ACHN (cell line): ENCODE data around the gene LYPD1.

ENCODE experiments used
- DNase-seq: peaks from one replicate; pipeline ENCODE4 v3.0.0-alpha.2; 2015
- in situ Hi-C: cut with HindIII; loops from 2 replicates; pipeline ENCODE4 v1.10.0; 2017; ENCODE audit warnings: low sequenced_read_pairs, low pct_ligation_motif_present, low pct_unique_long_range_greater_than_20kb

LYPD1 gene

DNA sequence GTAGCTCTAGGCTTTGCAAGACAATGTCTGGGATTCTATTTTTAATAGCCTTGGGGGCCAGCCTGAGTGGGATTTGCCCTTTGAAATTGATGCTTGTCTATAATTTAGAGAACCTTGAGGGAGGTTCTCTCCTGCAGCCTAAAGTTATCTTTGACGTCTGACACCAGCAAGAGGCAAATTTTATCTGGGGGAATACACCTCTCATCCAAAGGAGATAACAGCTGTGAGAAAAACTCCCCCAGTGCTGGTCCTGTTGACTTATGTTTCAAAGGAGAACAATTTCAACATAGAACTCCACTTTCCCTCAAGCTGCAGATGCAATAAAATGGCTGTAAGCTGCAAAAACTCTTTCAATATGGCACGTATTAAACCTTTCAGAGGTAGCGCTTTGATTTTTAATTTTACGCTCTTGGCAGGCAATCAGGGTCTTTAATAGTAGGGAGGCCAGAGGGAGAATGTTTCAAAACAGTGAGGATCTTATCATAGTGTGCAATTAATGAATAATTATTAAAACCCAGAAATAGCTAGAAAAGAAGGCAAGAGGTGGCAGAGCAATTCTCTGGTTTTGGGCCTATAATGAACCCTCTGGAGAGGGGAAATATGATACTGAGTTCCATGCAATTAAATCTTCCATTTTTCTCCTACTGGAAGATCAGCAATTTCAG is 62.4 kb downstream of the LYPD1 start:
- in situ Hi-C loops = no loop called here
- DNase-seq = no peak

DNA sequence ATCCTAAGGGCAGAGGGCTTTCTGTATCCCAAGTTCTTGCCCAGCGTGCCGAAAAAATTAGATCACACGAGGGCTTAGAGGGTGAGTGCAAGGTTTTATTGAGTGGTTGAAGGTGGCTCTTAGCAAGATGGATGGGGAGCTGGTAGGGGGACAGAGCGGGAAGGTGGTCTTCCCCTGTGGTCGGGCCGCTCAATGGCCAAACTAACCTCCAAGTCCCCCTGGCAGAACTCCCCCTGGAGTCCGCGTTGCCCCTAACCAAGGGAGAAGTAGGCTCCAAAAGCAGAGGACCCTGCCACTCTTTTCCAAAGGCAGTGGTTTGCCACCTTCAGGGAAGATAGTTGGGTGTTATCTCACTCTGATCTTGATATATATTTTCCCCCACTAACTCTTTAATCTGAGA is 63.4 kb downstream of the LYPD1 start:
- in situ Hi-C loops = no loop called here
- DNase-seq = no peak

DNA sequence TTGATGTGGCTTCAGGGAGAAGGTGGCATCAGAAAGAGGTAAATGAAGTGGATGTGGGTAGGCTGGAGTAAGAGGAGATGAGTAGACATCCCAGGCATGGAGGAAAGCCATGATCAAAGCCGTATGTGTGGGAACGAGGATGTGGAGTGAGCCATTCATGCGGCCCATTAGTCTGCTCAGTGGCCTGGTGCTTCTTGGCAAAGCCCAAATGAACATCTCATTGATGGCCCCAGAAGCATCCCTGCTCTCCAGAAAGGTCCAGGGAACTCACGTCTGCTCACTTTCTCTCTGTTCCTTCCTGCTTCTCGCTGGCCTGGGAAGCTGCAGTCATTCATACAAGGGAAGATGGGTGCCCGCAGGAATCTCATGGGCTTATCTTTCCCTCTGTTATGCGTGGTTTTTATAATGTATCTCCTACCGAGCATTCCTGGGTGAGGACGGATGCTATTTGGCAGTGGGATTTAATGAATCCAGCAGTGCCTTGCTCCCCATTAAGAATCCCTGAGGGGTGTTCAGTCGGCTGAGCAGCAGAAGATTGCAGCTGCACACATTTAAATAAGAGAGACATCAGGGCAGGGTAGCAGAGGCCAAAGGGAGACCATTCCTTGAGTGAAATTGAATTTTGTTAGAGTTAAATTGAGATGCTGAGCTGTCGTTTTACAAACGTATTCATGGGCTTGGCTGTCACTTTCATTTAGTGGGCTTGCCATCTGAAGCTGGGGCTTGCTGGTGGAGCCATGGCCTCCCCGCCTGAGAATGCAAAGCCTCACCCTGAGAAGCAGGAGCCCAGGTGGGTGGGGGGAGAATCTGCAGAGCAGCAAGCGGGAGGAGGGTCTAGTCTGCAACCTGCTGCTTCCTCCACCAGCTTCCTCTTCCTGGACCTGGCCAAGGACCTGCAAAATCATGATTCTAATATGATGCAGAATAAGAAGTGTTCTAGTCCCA is 64.5 kb downstream of the LYPD1 start:
- in situ Hi-C loops = no loop called here
- DNase-seq = no peak

DNA sequence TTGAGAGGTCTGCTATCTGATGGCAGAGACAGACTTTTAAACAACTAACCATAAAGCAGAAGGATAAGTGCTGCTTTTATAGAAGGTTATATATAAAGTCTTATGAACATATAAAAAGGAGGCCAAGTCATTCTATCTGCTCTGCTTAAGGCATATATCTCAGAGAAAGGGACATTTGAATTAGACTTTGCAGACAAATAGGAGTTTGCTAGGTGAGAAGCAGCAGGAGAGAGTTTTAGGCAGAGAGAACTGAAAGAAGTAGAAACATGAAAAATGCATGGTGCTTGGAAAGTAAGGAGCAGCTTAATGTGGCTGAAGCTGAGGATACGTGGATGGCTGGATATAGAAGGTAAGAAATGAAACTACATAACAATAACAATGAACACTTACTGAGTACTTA is 65.4 kb downstream of the LYPD1 start:
- no peak for DNase-seq
- in situ Hi-C loops = no loop called here

DNA sequence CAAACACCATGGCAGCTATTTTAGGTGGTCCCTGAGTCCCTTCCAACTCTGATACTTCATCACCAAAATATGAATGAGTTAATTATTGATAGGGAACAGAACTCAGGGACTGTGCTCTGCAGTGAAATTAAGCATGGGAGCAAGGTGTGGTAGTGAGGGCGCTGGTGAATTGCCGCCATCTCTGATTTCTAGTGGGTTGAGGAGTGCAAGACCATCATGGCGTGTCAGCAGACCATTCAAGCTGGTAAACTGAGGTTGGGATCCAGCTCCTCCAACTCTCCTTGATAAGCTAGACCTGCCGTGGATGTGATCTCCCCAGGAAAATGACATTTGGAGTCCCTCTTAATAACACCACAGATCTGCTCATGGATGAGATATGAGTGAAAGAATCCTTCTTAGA is 70.4 kb downstream of the LYPD1 start:
- no peak for DNase-seq
- in situ Hi-C loops = no loop called here

DNA sequence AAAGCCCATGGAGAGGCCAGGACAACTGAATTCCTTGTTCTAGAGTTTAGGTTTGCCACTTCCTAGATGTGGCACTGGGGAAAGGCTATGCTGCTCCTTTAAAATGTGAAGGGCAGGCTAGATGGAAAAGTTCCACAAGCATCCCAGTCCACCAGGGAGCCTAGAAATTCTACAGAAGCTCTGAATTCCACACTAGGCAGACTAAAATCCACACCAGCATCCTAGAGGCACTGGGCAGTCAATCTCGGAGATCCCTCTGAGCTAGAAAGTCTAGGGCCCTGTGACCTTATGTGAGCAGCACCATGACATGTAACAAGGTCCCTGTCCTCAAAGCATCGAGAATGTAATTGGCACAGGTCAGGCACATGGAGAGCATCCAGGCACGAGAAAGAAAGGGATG is 71.5 kb downstream of the LYPD1 start:
- in situ Hi-C loops = no loop called here

DNA sequence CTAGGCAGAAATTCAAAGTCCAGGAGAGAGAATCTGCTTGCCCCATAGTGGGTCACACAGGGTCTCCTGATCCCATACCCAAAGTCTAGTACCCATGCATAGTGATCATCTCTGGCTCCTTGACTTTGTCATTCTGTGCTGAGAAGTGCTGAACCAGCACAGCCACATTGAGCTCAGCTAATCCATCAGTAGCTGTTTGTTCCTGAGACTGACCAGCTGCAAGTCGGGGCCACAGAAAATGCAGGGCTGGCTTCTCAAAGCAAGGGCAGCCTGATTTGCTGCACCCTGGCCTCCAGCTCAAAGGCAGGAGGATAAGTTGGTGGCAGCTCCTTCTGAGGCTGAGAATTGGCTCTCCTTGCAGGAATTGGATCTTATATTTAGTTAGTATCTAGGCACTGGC is 72.2 kb downstream of the LYPD1 start:
- in situ Hi-C loops = no loop called here
- no peak for DNase-seq

More for the DNA sequence above, 71.5 kb downstream of the LYPD1 start:
- no peak for DNase-seq

DNA sequence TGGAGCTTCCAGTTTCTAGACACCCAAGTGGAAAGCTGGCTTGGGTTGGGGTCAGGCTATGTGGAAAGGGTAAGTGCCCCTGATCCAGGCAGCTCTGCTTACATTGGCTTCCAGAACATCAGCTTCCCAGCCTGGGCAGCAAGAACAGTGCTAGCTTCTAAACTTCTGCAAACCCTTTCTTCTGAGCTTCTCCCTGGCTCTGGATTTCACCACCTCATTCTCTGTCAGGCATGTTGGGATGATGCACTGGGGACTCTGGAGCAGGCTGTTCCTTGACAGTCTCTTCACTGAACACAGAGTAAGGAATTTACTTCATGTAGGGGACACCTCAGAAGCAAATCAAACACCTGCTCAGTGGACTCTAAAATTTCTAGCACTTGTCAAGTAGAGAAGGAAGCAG is 72.8 kb downstream of the LYPD1 start:
- in situ Hi-C loops = no loop called here

DNA sequence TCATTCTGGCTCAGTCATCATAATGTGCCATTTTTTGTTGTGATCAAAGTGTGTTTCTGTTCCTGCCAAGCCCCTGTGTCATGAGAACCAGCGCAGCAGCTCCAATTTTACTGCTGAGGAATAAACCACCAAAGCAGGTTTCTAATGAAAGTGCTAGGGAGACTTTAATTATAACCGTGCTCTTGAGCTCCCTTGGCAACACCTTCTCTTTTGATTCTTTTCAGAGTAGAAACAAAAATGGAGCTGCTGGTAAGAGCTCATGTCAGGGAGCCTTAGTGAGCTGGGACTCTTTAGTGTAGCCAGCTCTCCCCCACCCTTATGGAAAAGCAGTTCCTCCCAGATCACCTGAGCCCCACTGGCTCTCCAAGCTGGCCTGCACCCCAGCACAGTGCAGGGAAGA is 74.3 kb downstream of the LYPD1 start:
- in situ Hi-C loops = no loop called here
- no peak for DNase-seq

More for the DNA sequence above, 72.8 kb downstream of the LYPD1 start:
- DNase-seq = no peak

DNA sequence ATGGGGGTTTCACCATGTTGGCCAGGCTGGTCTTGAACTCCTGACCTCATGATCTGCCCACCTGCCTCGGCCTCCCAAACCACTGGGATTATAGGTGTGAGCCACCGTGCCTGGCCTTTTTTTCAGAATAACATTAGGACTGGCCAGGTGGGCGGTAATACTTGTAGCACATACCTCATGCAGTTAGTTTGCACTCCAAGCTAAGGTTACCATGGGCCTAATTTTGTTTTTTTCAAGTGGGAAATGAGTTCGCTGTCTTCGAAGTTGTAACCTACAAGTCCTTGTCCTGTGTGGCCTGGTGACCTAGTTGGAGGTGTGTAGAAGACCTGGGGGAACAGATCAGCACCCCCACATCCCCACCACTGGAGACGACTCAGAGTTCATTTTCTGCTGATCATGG is 74.8 kb downstream of the LYPD1 start:
- in situ Hi-C loops = no loop called here
- no peak for DNase-seq
